Measurements from ENCODE around the gene FCHSD2. TPM values are rescaled to one million over a fixed set of nuclear protein-coding genes. Genes with fewer than 3 reads are reported as not detected.

The FCHSD2 gene
- total and polyA plus RNA-seq, 2 donors (not counting 1 experiment from before 2014, with no cell fraction given), result 19.5 to 40.6 TPM

- Histone ChIP-seq H3K27me3 (ENCODE audit: control insufficient read depth, insufficient read depth, low read length) (no peaks in the 10 kb centered on the region), H3K4me3 (replicated peaks in 1 of 4; ENCODE audit: control extremely low read depth in 1 of 4, insufficient read depth in 1 of 4, low read depth in 3 of 4, low read length in 4 of 4) (peak overlapping the region in 3 of 4 experiments; percentile 31 to 88 (median 53)), H3K36me3 (ENCODE audit: control insufficient read depth, insufficient read depth, low read length) (no peaks in the 10 kb centered on the region), H2AFZ (ENCODE audit: low read length) (peak overlapping the region; percentile 48), H3K27ac (ENCODE audit: insufficient read depth, low read length) (peak overlapping the region; percentile 86), H4K20me1 (ENCODE audit: control insufficient read depth, extremely low read depth, insufficient read depth, low read length) (no peaks in the 10 kb centered on the region), H3K4me1 (ENCODE audit: control insufficient read depth, extremely low read depth, insufficient read depth, low read length) (peaks cover 3% of the 10 kb centered on the region), H3K9ac (ENCODE audit: insufficient read depth, low read length) (peak overlapping the region; percentile 83), H3K9me3 (ENCODE audit: control insufficient read depth, insufficient read depth, low read depth, low read length) (no peaks in the 10 kb centered on the region), H3K79me2 (ENCODE audit: control insufficient read depth, insufficient read depth, low read length) (peaks cover 31% of the 10 kb centered on the region), H3K4me2 (ENCODE audit: extremely low read depth, insufficient read depth, low read length) (peak overlapping the region; percentile 96)
- DNase-seq (ENCODE audit: low read depth in 2 of 2), result peak; percentile 20 to 27
- TF ChIP-seq CTCF (conservative IDR thresholded peaks at IDR 0.05 in 1 of 2, IDR thresholded peaks at IDR 0.05 in 1 of 2; ENCODE audit: low read depth in 1 of 2, low read length in 2 of 2), result no peak
Measured at GRCh38 chr11:73143126-73143838, 1.2 kb upstream of the FCHSD2 start.

GRCh38 chr11:73141309-73142127 is 600 bp downstream of the FCHSD2 start:
- Histone ChIP-seq H3K36me3 (ENCODE audit: control insufficient read depth, insufficient read depth, low read length) (no peaks in the 10 kb centered on the region), H3K4me2 (ENCODE audit: extremely low read depth, insufficient read depth, low read length) (peak overlapping the region; percentile 95), H4K20me1 (ENCODE audit: control insufficient read depth, extremely low read depth, insufficient read depth, low read length) (no peaks in the 10 kb centered on the region), H3K27me3 (ENCODE audit: control insufficient read depth, insufficient read depth, low read length) (no peaks in the 10 kb centered on the region), H2AFZ (ENCODE audit: low read length) (peak overlapping the region; percentile 75), H3K9ac (ENCODE audit: insufficient read depth, low read length) (peak overlapping the region; percentile 83), H3K4me3 (replicated peaks in 1 of 4; ENCODE audit: control extremely low read depth in 1 of 4, insufficient read depth in 1 of 4, low read depth in 3 of 4, low read length in 4 of 4) (peak overlapping the region; percentile 60 to 92 (median 83)), H3K4me1 (ENCODE audit: control insufficient read depth, extremely low read depth, insufficient read depth, low read length) (peaks cover 3% of the 10 kb centered on the region), H3K79me2 (ENCODE audit: control insufficient read depth, insufficient read depth, low read length) (peaks cover 42% of the 10 kb centered on the region), H3K9me3 (ENCODE audit: control insufficient read depth, insufficient read depth, low read depth, low read length) (no peaks in the 10 kb centered on the region), H3K27ac (ENCODE audit: insufficient read depth, low read length) (peak overlapping the region; percentile 81)
- TF ChIP-seq CTCF (conservative IDR thresholded peaks at IDR 0.05 in 1 of 2, IDR thresholded peaks at IDR 0.05 in 1 of 2; ENCODE audit: low read depth in 1 of 2, low read length in 2 of 2) (peak in 1 of 2 donors; percentile 2), EZH2 (IDR thresholded peaks at IDR 0.05; ENCODE audit: low read length, missing control alignments) (no peak)
- peak; percentile 76 to 77 for DNase-seq (ENCODE audit: low read depth in 2 of 2)

- H4K20me1 ChIP-seq (ENCODE audit: control insufficient read depth, extremely low read depth, insufficient read depth, low read length), result no peaks in the 10 kb centered on the region
- peaks cover 3% of the 10 kb centered on the region for H3K4me1 ChIP-seq (ENCODE audit: control insufficient read depth, extremely low read depth, insufficient read depth, low read length)
- H2AFZ ChIP-seq (ENCODE audit: low read length), result peak overlapping the region; percentile 75
- peak in 1 of 2 donors; percentile 15 for DNase-seq (ENCODE audit: low read depth in 2 of 2)
- TF ChIP-seq CTCF (conservative IDR thresholded peaks at IDR 0.05 in 1 of 2, IDR thresholded peaks at IDR 0.05 in 1 of 2; ENCODE audit: low read depth in 1 of 2, low read length in 2 of 2), result no peak
- TF ChIP-seq EZH2 (IDR thresholded peaks at IDR 0.05; ENCODE audit: low read length, missing control alignments), result no peak
- peaks cover 42% of the 10 kb centered on the region for H3K79me2 ChIP-seq (ENCODE audit: control insufficient read depth, insufficient read depth, low read length)
- H3K4me2 ChIP-seq (ENCODE audit: extremely low read depth, insufficient read depth, low read length), result peak overlapping the region; percentile 95
- H3K27ac ChIP-seq (ENCODE audit: insufficient read depth, low read length), result peak overlapping the region; percentile 67
- no peaks in the 10 kb centered on the region for H3K9me3 ChIP-seq (ENCODE audit: control insufficient read depth, insufficient read depth, low read depth, low read length)
- H3K27me3 ChIP-seq (ENCODE audit: control insufficient read depth, insufficient read depth, low read length), result no peaks in the 10 kb centered on the region
- peak overlapping the region; percentile 60 to 92 (median 83) for H3K4me3 ChIP-seq (replicated peaks in 1 of 4; ENCODE audit: control extremely low read depth in 1 of 4, insufficient read depth in 1 of 4, low read depth in 3 of 4, low read length in 4 of 4)
- peak overlapping the region; percentile 83 for H3K9ac ChIP-seq (ENCODE audit: insufficient read depth, low read length)
- H3K36me3 ChIP-seq (ENCODE audit: control insufficient read depth, insufficient read depth, low read length), result no peaks in the 10 kb centered on the region
Measured at GRCh38 chr11:73141031-73141308, 1.1 kb downstream of the FCHSD2 start.
